GM23338 (cell line): ENCODE data around the gene ARHGAP12. TPM values are rescaled to one million over a fixed set of nuclear protein-coding genes. Genes with fewer than 3 reads are reported as not detected.

ENCODE experiments used
- EZH2 ChIP-seq: fragments of 200-600 bp; sonication (generic); IDR thresholded peaks from one replicate; pipeline ENCODE4 v1.8.0; 2017; ENCODE audit warnings: antibody characterized with exemption, mild to moderate bottlenecking, low read depth; ENCODE audit not compliant: unreplicated experiment
- EZH2phosphoT487 ChIP-seq: fragments of 200-600 bp; sonication (generic); IDR thresholded peaks from one replicate; pipeline ENCODE4 v1.8.1; 2018; ENCODE audit warnings: antibody characterized with exemption; ENCODE audit not compliant: unreplicated experiment
- NANOG ChIP-seq: IDR thresholded peaks from 2 replicates; pipeline ENCODE4 v1.6.1; 2016; ENCODE audit warnings: antibody characterized with exemption, borderline replicate concordance
- STAT1 ChIP-seq: IDR thresholded peaks from one replicate; pipeline ENCODE4 v1.6.1; 2016; ENCODE audit warnings: antibody characterized with exemption; ENCODE audit not compliant: unreplicated experiment
- ZNF114 ChIP-seq: fragments of 250-450 bp; sonication (Bioruptor Pico); IDR thresholded peaks from 2 replicates; pipeline ENCODE4 v1.5.0; 2020; ENCODE audit warnings: mild to moderate bottlenecking, moderate library complexity
- ZNF331 ChIP-seq: fragments of 250-450 bp; sonication (Bioruptor Pico); IDR thresholded peaks from 2 replicates; pipeline ENCODE4 v1.5.0; 2020; ENCODE audit warnings: low read depth, mild to moderate bottlenecking, moderate library complexity
- polyA plus RNA-seq: library from polyadenylated mRNA; unstranded; fragments of >200 nt; fragmentation: Nextera tagmentation; extraction: Ambion mirVana; gene quantifications from 2 replicates; pipeline ENCODE4 v1.2.1, GENCODE V29; 2016
- total RNA-seq: library from RNA; depleted of rRNA; stranded (reverse); fragments of >200 nt; shearing (Covaris generic); gene quantifications from 2 replicates; pipeline ENCODE4 v1.2.3, GENCODE V29; 2014
- TF ChIP-seq, protein P1 (sequence below): fragments of 250-450 bp; sonication (Bioruptor Pico); IDR thresholded peaks from 2 replicates; pipeline ENCODE4 v1.5.0; 2020; ENCODE audit warnings: mild to moderate bottlenecking, moderate library complexity
- TF ChIP-seq, protein P2 (sequence below): IDR thresholded peaks from 2 replicates; pipeline ENCODE4 v1.6.1; 2016; ENCODE audit warnings: antibody characterized with exemption
- TF ChIP-seq, protein P3 (sequence below), 2 experiments: fragments of 200-600 bp in 1 of 2; sonication (generic) in 1 of 2; conservative IDR thresholded peaks; 2 replicates each; pipeline versions ENCODE4 v1.5.1 to v1.6.1; 2016 to 2017; ENCODE audit warnings: antibody characterized with exemption in 2 of 2, low read depth in 2 of 2, mild to moderate bottlenecking in 2 of 2, moderate library complexity in 1 of 2
- TF ChIP-seq, protein P4 (sequence below): IDR thresholded peaks from one replicate; pipeline ENCODE4 v1.6.1; 2018; ENCODE audit warnings: antibody characterized with exemption; ENCODE audit not compliant: unreplicated experiment

Gene ARHGAP12
- total and polyA plus RNA-seq, 2 experiments from 2014 or later = 27.5 to 50.7 TPM

DNA sequence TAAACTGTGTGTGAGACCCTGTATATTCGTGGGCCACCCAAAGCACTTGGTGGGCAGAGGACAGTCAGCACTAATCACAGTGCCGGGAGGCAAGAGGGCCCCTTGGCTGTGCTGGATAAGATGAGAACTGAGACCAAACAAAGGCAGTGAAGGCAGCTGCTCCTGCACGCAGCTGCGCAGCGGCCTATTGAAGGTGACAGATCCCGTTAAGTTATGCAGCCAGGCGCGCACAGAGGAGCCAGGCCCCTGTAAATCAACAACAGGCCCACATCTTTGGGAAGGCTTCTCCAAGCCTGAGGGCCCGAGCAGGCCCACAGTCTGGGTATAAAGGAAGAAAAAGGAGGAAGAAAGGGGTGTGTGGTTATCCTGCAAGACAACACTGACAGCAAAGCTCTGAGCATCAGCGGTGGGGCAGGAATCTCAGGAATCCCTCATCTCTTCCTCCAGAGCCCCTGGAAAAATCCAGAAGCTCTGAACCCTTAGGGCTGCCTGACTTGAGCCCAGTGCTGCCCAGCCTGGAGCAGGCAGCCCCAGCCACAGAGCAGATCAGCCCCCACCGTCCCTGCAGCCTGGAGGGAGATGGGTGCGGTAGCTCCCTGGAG is 154.2 kb downstream of the ARHGAP12 start (continued):
- TF ChIP-seq, protein P1, sequence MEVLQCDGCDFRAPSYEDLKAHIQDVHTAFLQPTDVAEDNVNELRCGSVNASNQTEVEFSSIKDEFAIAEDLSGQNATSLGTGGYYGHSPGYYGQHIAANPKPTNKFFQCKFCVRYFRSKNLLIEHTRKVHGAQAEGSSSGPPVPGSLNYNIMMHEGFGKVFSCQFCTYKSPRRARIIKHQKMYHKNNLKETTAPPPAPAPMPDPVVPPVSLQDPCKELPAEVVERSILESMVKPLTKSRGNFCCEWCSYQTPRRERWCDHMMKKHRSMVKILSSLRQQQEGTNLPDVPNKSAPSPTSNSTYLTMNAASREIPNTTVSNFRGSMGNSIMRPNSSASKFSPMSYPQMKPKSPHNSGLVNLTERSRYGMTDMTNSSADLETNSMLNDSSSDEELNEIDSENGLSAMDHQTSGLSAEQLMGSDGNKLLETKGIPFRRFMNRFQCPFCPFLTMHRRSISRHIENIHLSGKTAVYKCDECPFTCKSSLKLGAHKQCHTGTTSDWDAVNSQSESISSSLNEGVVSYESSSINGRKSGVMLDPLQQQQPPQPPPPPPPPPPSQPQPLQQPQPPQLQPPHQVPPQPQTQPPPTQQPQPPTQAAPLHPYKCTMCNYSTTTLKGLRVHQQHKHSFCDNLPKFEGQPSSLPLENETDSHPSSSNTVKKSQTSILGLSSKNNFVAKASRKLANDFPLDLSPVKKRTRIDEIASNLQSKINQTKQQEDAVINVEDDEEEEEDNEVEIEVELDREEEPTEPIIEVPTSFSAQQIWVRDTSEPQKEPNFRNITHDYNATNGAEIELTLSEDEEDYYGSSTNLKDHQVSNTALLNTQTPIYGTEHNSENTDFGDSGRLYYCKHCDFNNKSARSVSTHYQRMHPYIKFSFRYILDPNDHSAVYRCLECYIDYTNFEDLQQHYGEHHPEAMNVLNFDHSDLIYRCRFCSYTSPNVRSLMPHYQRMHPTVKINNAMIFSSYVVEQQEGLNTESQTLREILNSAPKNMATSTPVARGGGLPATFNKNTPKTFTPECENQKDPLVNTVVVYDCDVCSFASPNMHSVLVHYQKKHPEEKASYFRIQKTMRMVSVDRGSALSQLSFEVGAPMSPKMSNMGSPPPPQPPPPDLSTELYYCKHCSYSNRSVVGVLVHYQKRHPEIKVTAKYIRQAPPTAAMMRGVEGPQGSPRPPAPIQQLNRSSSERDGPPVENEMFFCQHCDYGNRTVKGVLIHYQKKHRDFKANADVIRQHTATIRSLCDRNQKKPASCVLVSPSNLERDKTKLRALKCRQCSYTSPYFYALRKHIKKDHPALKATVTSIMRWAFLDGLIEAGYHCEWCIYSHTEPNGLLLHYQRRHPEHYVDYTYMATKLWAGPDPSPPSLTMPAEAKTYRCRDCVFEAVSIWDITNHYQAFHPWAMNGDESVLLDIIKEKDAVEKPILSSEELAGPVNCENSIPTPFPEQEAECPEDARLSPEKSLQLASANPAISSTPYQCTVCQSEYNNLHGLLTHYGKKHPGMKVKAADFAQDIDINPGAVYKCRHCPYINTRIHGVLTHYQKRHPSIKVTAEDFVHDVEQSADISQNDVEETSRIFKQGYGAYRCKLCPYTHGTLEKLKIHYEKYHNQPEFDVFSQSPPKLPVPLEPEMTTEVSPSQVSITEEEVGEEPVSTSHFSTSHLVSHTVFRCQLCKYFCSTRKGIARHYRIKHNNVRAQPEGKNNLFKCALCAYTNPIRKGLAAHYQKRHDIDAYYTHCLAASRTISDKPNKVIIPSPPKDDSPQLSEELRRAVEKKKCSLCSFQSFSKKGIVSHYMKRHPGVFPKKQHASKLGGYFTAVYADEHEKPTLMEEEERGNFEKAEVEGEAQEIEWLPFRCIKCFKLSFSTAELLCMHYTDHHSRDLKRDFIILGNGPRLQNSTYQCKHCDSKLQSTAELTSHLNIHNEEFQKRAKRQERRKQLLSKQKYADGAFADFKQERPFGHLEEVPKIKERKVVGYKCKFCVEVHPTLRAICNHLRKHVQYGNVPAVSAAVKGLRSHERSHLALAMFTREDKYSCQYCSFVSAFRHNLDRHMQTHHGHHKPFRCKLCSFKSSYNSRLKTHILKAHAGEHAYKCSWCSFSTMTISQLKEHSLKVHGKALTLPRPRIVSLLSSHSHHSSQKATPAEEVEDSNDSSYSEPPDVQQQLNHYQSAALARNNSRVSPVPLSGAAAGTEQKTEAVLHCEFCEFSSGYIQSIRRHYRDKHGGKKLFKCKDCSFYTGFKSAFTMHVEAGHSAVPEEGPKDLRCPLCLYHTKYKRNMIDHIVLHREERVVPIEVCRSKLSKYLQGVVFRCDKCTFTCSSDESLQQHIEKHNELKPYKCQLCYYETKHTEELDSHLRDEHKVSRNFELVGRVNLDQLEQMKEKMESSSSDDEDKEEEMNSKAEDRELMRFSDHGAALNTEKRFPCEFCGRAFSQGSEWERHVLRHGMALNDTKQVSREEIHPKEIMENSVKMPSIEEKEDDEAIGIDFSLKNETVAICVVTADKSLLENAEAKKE (CRISPR knock-in tag) = no peak
- no peak for TF ChIP-seq STAT1
- TF ChIP-seq EZH2phosphoT487 = no peak
- TF ChIP-seq ZNF114 = no peak
- TF ChIP-seq, protein P2, sequence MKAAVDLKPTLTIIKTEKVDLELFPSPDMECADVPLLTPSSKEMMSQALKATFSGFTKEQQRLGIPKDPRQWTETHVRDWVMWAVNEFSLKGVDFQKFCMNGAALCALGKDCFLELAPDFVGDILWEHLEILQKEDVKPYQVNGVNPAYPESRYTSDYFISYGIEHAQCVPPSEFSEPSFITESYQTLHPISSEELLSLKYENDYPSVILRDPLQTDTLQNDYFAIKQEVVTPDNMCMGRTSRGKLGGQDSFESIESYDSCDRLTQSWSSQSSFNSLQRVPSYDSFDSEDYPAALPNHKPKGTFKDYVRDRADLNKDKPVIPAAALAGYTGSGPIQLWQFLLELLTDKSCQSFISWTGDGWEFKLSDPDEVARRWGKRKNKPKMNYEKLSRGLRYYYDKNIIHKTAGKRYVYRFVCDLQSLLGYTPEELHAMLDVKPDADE = no peak
- TF ChIP-seq, protein P3, sequence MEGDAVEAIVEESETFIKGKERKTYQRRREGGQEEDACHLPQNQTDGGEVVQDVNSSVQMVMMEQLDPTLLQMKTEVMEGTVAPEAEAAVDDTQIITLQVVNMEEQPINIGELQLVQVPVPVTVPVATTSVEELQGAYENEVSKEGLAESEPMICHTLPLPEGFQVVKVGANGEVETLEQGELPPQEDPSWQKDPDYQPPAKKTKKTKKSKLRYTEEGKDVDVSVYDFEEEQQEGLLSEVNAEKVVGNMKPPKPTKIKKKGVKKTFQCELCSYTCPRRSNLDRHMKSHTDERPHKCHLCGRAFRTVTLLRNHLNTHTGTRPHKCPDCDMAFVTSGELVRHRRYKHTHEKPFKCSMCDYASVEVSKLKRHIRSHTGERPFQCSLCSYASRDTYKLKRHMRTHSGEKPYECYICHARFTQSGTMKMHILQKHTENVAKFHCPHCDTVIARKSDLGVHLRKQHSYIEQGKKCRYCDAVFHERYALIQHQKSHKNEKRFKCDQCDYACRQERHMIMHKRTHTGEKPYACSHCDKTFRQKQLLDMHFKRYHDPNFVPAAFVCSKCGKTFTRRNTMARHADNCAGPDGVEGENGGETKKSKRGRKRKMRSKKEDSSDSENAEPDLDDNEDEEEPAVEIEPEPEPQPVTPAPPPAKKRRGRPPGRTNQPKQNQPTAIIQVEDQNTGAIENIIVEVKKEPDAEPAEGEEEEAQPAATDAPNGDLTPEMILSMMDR (conservative IDR thresholded peaks at IDR 0.05; ENCODE audit: low read depth in 2 of 2) = no peak
- TF ChIP-seq NANOG = no peak
- TF ChIP-seq, protein P4, sequence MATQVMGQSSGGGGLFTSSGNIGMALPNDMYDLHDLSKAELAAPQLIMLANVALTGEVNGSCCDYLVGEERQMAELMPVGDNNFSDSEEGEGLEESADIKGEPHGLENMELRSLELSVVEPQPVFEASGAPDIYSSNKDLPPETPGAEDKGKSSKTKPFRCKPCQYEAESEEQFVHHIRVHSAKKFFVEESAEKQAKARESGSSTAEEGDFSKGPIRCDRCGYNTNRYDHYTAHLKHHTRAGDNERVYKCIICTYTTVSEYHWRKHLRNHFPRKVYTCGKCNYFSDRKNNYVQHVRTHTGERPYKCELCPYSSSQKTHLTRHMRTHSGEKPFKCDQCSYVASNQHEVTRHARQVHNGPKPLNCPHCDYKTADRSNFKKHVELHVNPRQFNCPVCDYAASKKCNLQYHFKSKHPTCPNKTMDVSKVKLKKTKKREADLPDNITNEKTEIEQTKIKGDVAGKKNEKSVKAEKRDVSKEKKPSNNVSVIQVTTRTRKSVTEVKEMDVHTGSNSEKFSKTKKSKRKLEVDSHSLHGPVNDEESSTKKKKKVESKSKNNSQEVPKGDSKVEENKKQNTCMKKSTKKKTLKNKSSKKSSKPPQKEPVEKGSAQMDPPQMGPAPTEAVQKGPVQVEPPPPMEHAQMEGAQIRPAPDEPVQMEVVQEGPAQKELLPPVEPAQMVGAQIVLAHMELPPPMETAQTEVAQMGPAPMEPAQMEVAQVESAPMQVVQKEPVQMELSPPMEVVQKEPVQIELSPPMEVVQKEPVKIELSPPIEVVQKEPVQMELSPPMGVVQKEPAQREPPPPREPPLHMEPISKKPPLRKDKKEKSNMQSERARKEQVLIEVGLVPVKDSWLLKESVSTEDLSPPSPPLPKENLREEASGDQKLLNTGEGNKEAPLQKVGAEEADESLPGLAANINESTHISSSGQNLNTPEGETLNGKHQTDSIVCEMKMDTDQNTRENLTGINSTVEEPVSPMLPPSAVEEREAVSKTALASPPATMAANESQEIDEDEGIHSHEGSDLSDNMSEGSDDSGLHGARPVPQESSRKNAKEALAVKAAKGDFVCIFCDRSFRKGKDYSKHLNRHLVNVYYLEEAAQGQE = no peak
- TF ChIP-seq EZH2 = no peak
- no peak for TF ChIP-seq ZNF331 (CRISPR knock-in tag)
